ENCODE measurements around the gene SLC7A10.
A peak's percentile ranks its signal among the peaks of the same experiment; 100 is the strongest.
"Not testable (repeated sequence)": the region's sequence is repeated elsewhere in the genome, so short reads cannot be mapped to it uniquely, and the experiment has no call there.

The SLC7A10 gene

GRCh38 chr19:33175886-33176669 is 49.6 kb downstream of the SLC7A10 start:
- Histone ChIP-seq H3K36me3 (0 out of 22 replicates have a peak, but pooled peaks cover 0 to 5% (median 0%) of the 10 kb centered on the region in 11 experiments), H3K27ac (peak overlapping the region; percentile 84 to 98 (median 95))

DNA sequence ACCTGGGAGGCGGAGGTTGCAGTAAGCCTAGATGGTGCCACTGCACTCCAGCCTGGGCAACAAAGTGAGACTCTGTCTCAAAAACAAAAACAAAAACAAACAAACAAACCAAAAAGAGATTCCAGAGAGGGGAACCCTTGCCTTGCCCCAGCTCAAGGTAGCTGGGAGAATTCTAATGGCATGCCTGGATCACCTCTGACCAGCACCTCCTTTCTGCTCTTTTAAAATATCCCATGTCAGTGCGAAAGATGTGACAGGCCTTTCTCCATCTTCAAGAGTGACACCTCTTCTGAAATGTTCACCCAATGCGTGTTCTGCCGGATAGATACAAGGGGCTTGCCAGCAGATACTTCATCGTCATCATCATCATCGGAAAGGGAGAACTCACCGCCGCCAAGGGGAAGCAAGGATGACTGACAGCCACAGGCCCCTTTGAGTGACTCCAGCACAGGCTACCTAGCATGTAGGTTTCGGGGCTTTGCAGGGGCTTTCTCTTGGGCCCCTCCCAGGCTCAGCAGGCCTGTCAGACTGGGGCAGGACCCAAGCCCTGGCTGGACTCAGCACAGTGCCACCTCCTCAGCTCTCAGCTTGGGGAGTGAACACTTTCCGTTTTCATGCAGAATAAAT is 50.4 kb downstream of the SLC7A10 start:
- H3K9me3 ChIP-seq (replicated peaks in 1 of 11): peaks cover 0 to 2% (median 0%) of the 10 kb centered on the region in 11 experiments; a peak in 3 of 22 replicates
- H3K36me3 ChIP-seq: 0 out of 22 replicates have a peak, but pooled peaks cover 0 to 8% (median 0%) of the 10 kb centered on the region in 11 experiments
- peak overlapping the region in 8 of 11 experiments; percentile 88 to 98 (median 95); a peak in 13 of 22 replicates for H3K9ac ChIP-seq
- TF ChIP-seq Cebpa-rat (IDR thresholded peaks at IDR 0.05): no peak
- peaks cover 51 to 75% (median 62%) of the 10 kb centered on the region in 10 experiments for H3K4me1 ChIP-seq
- H4K20me1 ChIP-seq: no peaks in the 10 kb centered on the region
- H3K4me2 ChIP-seq: peak overlapping the region; percentile 84 to 96 (median 92)
- peak overlapping the region in 2 of 11 experiments; percentile 97 to 98; a peak in 3 of 22 replicates for H3K27ac ChIP-seq
- H3K4me3 ChIP-seq: peak overlapping the region in 9 of 10 experiments; percentile 71 to 89 (median 82); a peak in 14 of 20 replicates
- no peaks in the 10 kb centered on the region for H3K27me3 ChIP-seq

More at GRCh38 chr19:33175886-33176669, 49.6 kb downstream of the SLC7A10 start:
- H3K4me2 ChIP-seq: peak overlapping the region; percentile 84 to 96 (median 92)
- peak overlapping the region; percentile 71 to 89 (median 82) for H3K4me3 ChIP-seq
- no peaks in the 10 kb centered on the region for H3K27me3 ChIP-seq
- H3K9ac ChIP-seq: peak overlapping the region; percentile 88 to 98 (median 94)
- no peaks in the 10 kb centered on the region for H3K9me3 ChIP-seq (replicated peaks in 1 of 11)
- H4K20me1 ChIP-seq: no peaks in the 10 kb centered on the region
- H3K4me1 ChIP-seq: peaks cover 51 to 75% (median 62%) of the 10 kb centered on the region in 10 experiments
- no peak for TF ChIP-seq Cebpa-rat (IDR thresholded peaks at IDR 0.05)

GRCh38 chr19:33174186-33174585 is 51.5 kb downstream of the SLC7A10 start:
- TF ChIP-seq Cebpa-rat (IDR thresholded peaks at IDR 0.05): no peak
- H3K9ac ChIP-seq: no peak overlapping the region
- no peaks in the 10 kb centered on the region for H4K20me1 ChIP-seq
- H3K4me3 ChIP-seq: no peak overlapping the region
- H3K4me1 ChIP-seq: peaks cover 51 to 69% (median 62%) of the 10 kb centered on the region in 10 experiments
- no peaks in the 10 kb centered on the region for H3K27me3 ChIP-seq
- H3K9me3 ChIP-seq (replicated peaks in 1 of 11): peaks cover 3 to 13% (median 10%) of the 10 kb centered on the region in 11 experiments; a peak in 19 of 22 replicates
- H3K27ac ChIP-seq: peak overlapping the region in 2 of 11 experiments; percentile 7 to 45; a peak in 2 of 22 replicates
- H3K4me2 ChIP-seq: peak overlapping the region in 9 of 11 experiments; percentile 1 to 95 (median 88); a peak in 15 of 22 replicates
- 0 out of 22 replicates have a peak, but pooled peaks cover 0 to 11% (median 0%) of the 10 kb centered on the region in 11 experiments for H3K36me3 ChIP-seq

- Histone ChIP-seq H3K4me3 (no peak overlapping the region), H3K27ac (peak overlapping the region in 2 of 11 experiments; percentile 38 to 50; a peak in 1 of 22 replicates), H3K4me2 (peak overlapping the region in 9 of 11 experiments; percentile 59 to 95 (median 73); a peak in 18 of 22 replicates), H3K4me1 (peaks cover 41 to 53% (median 48%) of the 10 kb centered on the region in 10 experiments), H4K20me1 (no peaks in the 10 kb centered on the region), H3K27me3 (no peaks in the 10 kb centered on the region), H3K9me3 (replicated peaks in 1 of 11) (peaks cover 25 to 36% (median 32%) of the 10 kb centered on the region in 11 experiments), H3K9ac (no peak overlapping the region), H3K36me3 (peaks cover 0 to 11% (median 0%) of the 10 kb centered on the region in 11 experiments; a peak in 1 of 22 replicates)
- no peak for TF ChIP-seq Cebpa-rat (IDR thresholded peaks at IDR 0.05)
These were observed 53.7 kb downstream of the SLC7A10 start for GRCh38 chr19:33171916-33172359.

DNA sequence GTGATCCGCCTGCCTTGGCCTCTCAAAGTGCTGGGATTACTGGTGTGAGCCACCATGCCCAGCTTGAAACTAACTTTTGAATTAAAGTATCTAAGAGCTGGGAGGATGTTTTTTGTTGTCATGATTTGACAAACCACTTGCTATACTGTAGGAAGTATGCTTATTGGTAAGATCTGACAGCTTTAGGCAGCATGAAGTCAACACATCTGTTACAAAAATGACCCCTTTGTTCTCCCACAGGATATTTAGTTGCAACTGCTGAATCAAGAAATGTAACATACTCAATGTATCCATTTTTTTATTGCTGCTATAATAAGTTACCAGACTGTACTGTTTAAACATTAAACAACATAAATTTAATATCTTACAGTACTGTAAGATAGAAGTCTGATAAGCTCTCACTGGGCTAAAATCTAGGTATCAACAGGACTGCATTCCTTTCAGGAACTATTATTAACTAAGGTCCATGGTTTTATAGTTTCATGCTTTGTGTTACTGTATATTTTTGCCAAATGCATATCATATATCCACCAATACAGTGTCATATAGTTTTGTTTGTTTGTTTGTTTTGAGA is 54.3 kb downstream of the SLC7A10 start:
- Histone ChIP-seq H3K27ac (no peak overlapping the region; a peak in 1 of 22 replicates), H3K4me2 (peak overlapping the region in 5 of 11 experiments; percentile 59 to 95 (median 65); a peak in 5 of 22 replicates), H3K27me3 (no peaks in the 10 kb centered on the region), H3K9ac (no peak overlapping the region), H3K4me1 (peaks cover 41 to 53% (median 48%) of the 10 kb centered on the region in 10 experiments), H3K9me3 (replicated peaks in 1 of 11) (peaks cover 29 to 42% (median 36%) of the 10 kb centered on the region in 11 experiments), H3K36me3 (peaks cover 0 to 11% (median 0%) of the 10 kb centered on the region in 11 experiments; a peak in 1 of 22 replicates), H4K20me1 (no peaks in the 10 kb centered on the region), H3K4me3 (no peak overlapping the region)
- TF ChIP-seq Cebpa-rat (IDR thresholded peaks at IDR 0.05): no peak

- Histone ChIP-seq H3K36me3 (peaks cover 0 to 8% (median 0%) of the 10 kb centered on the region in 11 experiments; a peak in 2 of 22 replicates), H3K9me3 (replicated peaks in 1 of 11) (peaks cover 29 to 44% (median 36%) of the 10 kb centered on the region in 11 experiments), H3K4me2 (no peak overlapping the region), H3K27ac (no peak overlapping the region), H4K20me1 (no peaks in the 10 kb centered on the region), H3K4me3 (no peak overlapping the region), H3K27me3 (no peaks in the 10 kb centered on the region), H3K4me1 (peaks cover 23 to 27% (median 25%) of the 10 kb centered on the region in 10 experiments), H3K9ac (no peak overlapping the region)
- TF ChIP-seq Cebpa-rat (IDR thresholded peaks at IDR 0.05): no peak
These were observed 57.1 kb downstream of the SLC7A10 start for GRCh38 chr19:33168528-33168927.

- H3K9ac ChIP-seq: no peak overlapping the region
These were observed 58.2 kb downstream of the SLC7A10 start for GRCh38 chr19:33167438-33167837.

GRCh38 chr19:33166037-33166436 is 59.6 kb downstream of the SLC7A10 start:
- peaks cover 16 to 26% (median 20%) of the 10 kb centered on the region in 10 experiments for H3K4me1 ChIP-seq
- not testable (repeated sequence) for H3K9ac ChIP-seq, H3K4me3 ChIP-seq, H4K20me1 ChIP-seq, H3K27me3 ChIP-seq, H3K36me3 ChIP-seq, H3K27ac ChIP-seq, H3K4me2 ChIP-seq
- H3K9me3 ChIP-seq (replicated peaks in 1 of 11): peaks cover 29 to 44% (median 36%) of the 10 kb centered on the region in 11 experiments

More at GRCh38 chr19:33167438-33167837, 58.2 kb downstream of the SLC7A10 start:
- H3K27ac ChIP-seq: no peak overlapping the region
- H3K9me3 ChIP-seq (replicated peaks in 1 of 11): peaks cover 29 to 44% (median 36%) of the 10 kb centered on the region in 11 experiments
- peaks cover 0 to 8% (median 0%) of the 10 kb centered on the region in 11 experiments; a peak in 2 of 22 replicates for H3K36me3 ChIP-seq
- H4K20me1 ChIP-seq: no peaks in the 10 kb centered on the region
- no peak overlapping the region for H3K4me2 ChIP-seq
- TF ChIP-seq Cebpa-rat (IDR thresholded peaks at IDR 0.05): no peak
- no peaks in the 10 kb centered on the region for H3K27me3 ChIP-seq
- peaks cover 14 to 21% (median 18%) of the 10 kb centered on the region in 10 experiments for H3K4me1 ChIP-seq
- no peak overlapping the region for H3K4me3 ChIP-seq

Data from BLaER1 treated with 17β-estradiol and CSF1 and Interleukin-3, amounts not matched to agents 10 nM and 100 nM (cell line).